Cerebellar nuclear complex (tissue), 1 donor: ENCODE results near the gene ZNF827.
A peak's percentile ranks its signal among the peaks of the same experiment; 100 is the strongest.
"Not testable (repeated sequence)": the region's sequence is repeated elsewhere in the genome, so short reads cannot be mapped to it uniquely, and the experiment has no call there.

Experiments
- DNase-seq, 2 experiments: peaks; one replicate each; lab custom pipeline; 2025; lab: John Stamatoyannopoulos, UW

ZNF827 gene

GRCh38 chr4:145866991-145867390 is 71.6 kb downstream of the ZNF827 start:
- DNase-seq: no peak

- DNase-seq: no peak
These were observed 73.2 kb downstream of the ZNF827 start for GRCh38 chr4:145865274-145865941.

GRCh38 chr4:145863191-145863590 is 75.4 kb downstream of the ZNF827 start:
- DNase-seq: no peak

- no peak for DNase-seq
These were observed 77.0 kb downstream of the ZNF827 start for GRCh38 chr4:145861336-145862318.

- DNase-seq: no peak
These were observed 77.7 kb downstream of the ZNF827 start for GRCh38 chr4:145860897-145861296.

- no peak for DNase-seq
These were observed 78.2 kb downstream of the ZNF827 start for GRCh38 chr4:145860446-145860845.

GRCh38 chr4:145859926-145860325 is 78.7 kb downstream of the ZNF827 start:
- no peak for DNase-seq

- no peak for DNase-seq
These were observed 79.2 kb downstream of the ZNF827 start for GRCh38 chr4:145859426-145859825.

GRCh38 chr4:145852256-145852839 is 86.3 kb downstream of the ZNF827 start:
- DNase-seq: no peak

GRCh38 chr4:145851511-145852201 is 87.0 kb downstream of the ZNF827 start:
- DNase-seq: no peak

GRCh38 chr4:145847764-145848163 is 90.9 kb downstream of the ZNF827 start:
- no peak for DNase-seq

- no peak for DNase-seq
These were observed 93.5 kb downstream of the ZNF827 start for GRCh38 chr4:145845118-145845517.

- no peak for DNase-seq
These were observed 95.0 kb downstream of the ZNF827 start for GRCh38 chr4:145843639-145844038.

- no peak for DNase-seq
These were observed 95.5 kb downstream of the ZNF827 start for GRCh38 chr4:145843148-145843547.

- DNase-seq: no peak
These were observed 96.3 kb downstream of the ZNF827 start for GRCh38 chr4:145842224-145842887.

- DNase-seq: no peak
These were observed 97.8 kb downstream of the ZNF827 start for GRCh38 chr4:145840801-145841200.

- DNase-seq: peak in 1 of 2 experiments; percentile 3
These were observed 98.4 kb downstream of the ZNF827 start for GRCh38 chr4:145840162-145840768.

- no peak for DNase-seq
These were observed 99.5 kb downstream of the ZNF827 start for GRCh38 chr4:145839151-145839550.

GRCh38 chr4:145832384-145832783 is 106.2 kb downstream of the ZNF827 start:
- DNase-seq: not testable (repeated sequence)

GRCh38 chr4:145830699-145831098 is 107.9 kb downstream of the ZNF827 start:
- DNase-seq: no peak
